Vagina (tissue), 2 donors: Measurements from ENCODE around the gene TMED4.

ENCODE experiments used
- CTCF ChIP-seq, 3 experiments: fragments of 450-650 bp in 2 of 3; fragments of 200-600 bp in 1 of 3; sonication (generic) in 1 of 3; IDR thresholded peaks; one replicate each; pipeline ENCODE4 v1.5.1; 2017 to 2019; ENCODE audit warnings: antibody characterized with exemption in 3 of 3, mild to moderate bottlenecking in 2 of 3, moderate library complexity in 2 of 3
- POLR2A ChIP-seq, 2 donors: fragments of 450-650 bp; IDR thresholded peaks; one replicate each; pipeline ENCODE4 v1.6.1; 2017; ENCODE audit warnings: antibody characterized with exemption in 2 of 2, mild to moderate bottlenecking in 2 of 2, moderate library complexity in 2 of 2

GRCh38 chr7:44565795-44566559 lies 16.1 kb downstream of the TMED4 start:
- TF ChIP-seq CTCF (IDR thresholded peaks at IDR 0.05) (no peak), POLR2A (IDR thresholded peaks at IDR 0.05) (no peak)
